K562 (cell line): ENCODE data around the gene SNX27. TPM values are rescaled to one million over a fixed set of nuclear protein-coding genes. Genes with fewer than 3 reads are reported as not detected.
"Not testable (repeated sequence)": the region's sequence is repeated elsewhere in the genome, so short reads cannot be mapped to it uniquely, and the experiment has no call there.

Experiments
- ATAC-seq: fragments of 200-7000 bp; cut with Tn5 transposase; 3 replicates; pipeline ENCODE4 v1.9.1; 2020; ENCODE audit warnings: moderate library complexity
- BruUV-seq: library from RNA; stranded (reverse); fragments of 400-500 nt; replicated peaks from 2 replicates; lab custom pipeline; 2021; lab: Mats Ljungman, UMichigan
- CTCF ChIA-PET: fragments of 300-600 bp; formaldehyde crosslinking; extraction: SDS; loops from one replicate; lab custom pipeline; 2021; ENCODE audit warnings: low intra/inter-chr PET ratio; lab: Yijun Ruan, JAX
- POLR2A ChIA-PET: fragments of 300-600, 350-650 bp; sonication (Branson Sonifier 250); formaldehyde crosslinking; extraction: SDS; loops from one replicate; lab custom pipeline; 2021; ENCODE audit warnings: antibody characterized with exemption, inconsistent platforms; lab: Yijun Ruan, JAX
- DNase-seq, 4 experiments: peaks; one replicate each; pipeline versions ENCODE4 v3.0.0 to v3.0.0-alpha.2; 2011 to 2018; ENCODE audit warnings: low spot score in 3 of 4, mixed read lengths in 3 of 4; ENCODE audit errors: extremely low read depth in 1 of 4
- FAIRE-seq: peaks from 2 replicates; lab custom pipeline; 2011; peaks lifted over from hg19 to GRCh38; lab: Jason Lieb, UNC
- H2AFZ ChIP-seq: 2 replicates; pipeline ENCODE4 v1.6.0; 2011; ENCODE audit warnings: low read depth, low read length, control low read depth, inconsistent platforms
- H3K27ac ChIP-seq: fragments of 200-600 bp; 3 replicates; pipeline ENCODE4 v1.8.0; 2011; ENCODE audit warnings: low read depth, mild to moderate bottlenecking, control low read depth, inconsistent platforms, low read length, moderate library complexity, mixed read lengths; ENCODE audit errors: extremely low read depth
- H3K27me3 ChIP-seq, 2 experiments: fragments of 300-600 bp in 1 of 2; 2 replicates in 1 of 2; 3 replicates in 1 of 2; pipeline versions ENCODE4 v1.6.0 to v1.8.0; 2011; ENCODE audit warnings: inconsistent platforms in 2 of 2, low read length in 2 of 2, mild to moderate bottlenecking in 1 of 2, mixed read lengths in 1 of 2, moderate library complexity in 1 of 2; ENCODE audit not compliant: control insufficient read depth in 2 of 2, insufficient read depth in 2 of 2
- H3K36me3 ChIP-seq: fragments of 300-600 bp; 3 replicates; pipeline ENCODE4 v1.8.0; 2011; ENCODE audit warnings: mild to moderate bottlenecking, low read length, inconsistent platforms; ENCODE audit not compliant: control insufficient read depth, insufficient read depth
- H3K4me1 ChIP-seq, 2 experiments: fragments of 200-600 bp in 1 of 2; replicated peaks in 1 of 2; 2 replicates in 1 of 2; 3 replicates in 1 of 2; pipeline versions ENCODE4 v1.5.1 to v1.8.0; 2011; ENCODE audit warnings: inconsistent platforms in 2 of 2, low read length in 2 of 2, mild to moderate bottlenecking in 1 of 2, mixed read lengths in 1 of 2, moderate library complexity in 1 of 2; ENCODE audit not compliant: control insufficient read depth in 2 of 2, insufficient read depth in 2 of 2
- H3K4me2 ChIP-seq: 2 replicates; pipeline ENCODE4 v1.6.1; 2011; ENCODE audit warnings: low read length, control low read depth, inconsistent platforms, mixed read lengths; ENCODE audit not compliant: insufficient read depth
- H3K4me3 ChIP-seq: fragments of 200-600 bp; sonication (generic), shearing (Covaris generic); 2 replicates; pipeline ENCODE4 v1.5.1; 2016; ENCODE audit warnings: control low read depth, inconsistent platforms
- H3K79me2 ChIP-seq: fragments of 200-600 bp; 3 replicates; pipeline ENCODE4 v1.8.0; 2011; ENCODE audit warnings: low read length, inconsistent platforms; ENCODE audit not compliant: control insufficient read depth, insufficient read depth
- H3K9ac ChIP-seq, 2 experiments: 2 replicates each; pipeline versions ENCODE4 v1.6.0 to v1.6.1; 2011; ENCODE audit warnings: low read depth in 2 of 2, low read length in 2 of 2, control low read depth in 1 of 2, inconsistent platforms in 1 of 2, mild to moderate bottlenecking in 1 of 2, mixed read lengths in 1 of 2; ENCODE audit not compliant: insufficient read depth in 1 of 2
- H3K9me1 ChIP-seq: one replicate; pipeline ENCODE4 v1.6.0; 2011; ENCODE audit warnings: inconsistent platforms, mild to moderate bottlenecking, low read length, moderate library complexity; ENCODE audit not compliant: control insufficient read depth, insufficient read depth
- H3K9me3 ChIP-seq: replicated peaks from 2 replicates; pipeline ENCODE4 v1.5.1; 2011; ENCODE audit warnings: low read depth, low read length, inconsistent platforms; ENCODE audit not compliant: control insufficient read depth, insufficient read depth
- H4K20me1 ChIP-seq: replicated peaks from 2 replicates; pipeline ENCODE4 v1.6.1; 2011; ENCODE audit warnings: low read length, inconsistent platforms, mixed read lengths; ENCODE audit not compliant: control insufficient read depth, insufficient read depth
- CTCF ChIP-seq, 3 experiments: IDR thresholded peaks in 2 of 3; conservative IDR thresholded peaks in 1 of 3; 2 replicates each; pipeline ENCODE4 v1.5.1; 2011 to 2012; ENCODE audit warnings: low read length in 3 of 3, mild to moderate bottlenecking in 3 of 3, control low read depth in 2 of 3, improper control_type of control experiment in 1 of 3, inconsistent platforms in 1 of 3, low read depth in 1 of 3, mixed read lengths in 1 of 3, moderate library complexity in 1 of 3; ENCODE audit not compliant: insufficient read depth in 2 of 3
- KDM1A ChIP-seq, 2 experiments: fragments of 450-650 bp; IDR thresholded peaks; 2 replicates each; pipeline ENCODE4 v1.6.1; 2016; ENCODE audit warnings: mild to moderate bottlenecking in 2 of 2
- RAD21 ChIP-seq, 2 experiments: fragments of 250-450 bp in 1 of 2; fragments of 450-650 bp in 1 of 2; sonication (Bioruptor Pico) in 1 of 2; formaldehyde crosslinking in 1 of 2; IDR thresholded peaks in 1 of 2; conservative IDR thresholded peaks in 1 of 2; 2 replicates each; pipeline versions ENCODE4 v1.4.0 to v1.8.0; 2020 to 2022; ENCODE audit warnings: mild to moderate bottlenecking in 2 of 2, moderate library complexity in 1 of 2
- REST ChIP-seq, 2 experiments: fragments of 450-650 bp; formaldehyde crosslinking in 1 of 2; IDR thresholded peaks; 2 replicates each; pipeline versions ENCODE4 v1.4.0 to v1.6.1; 2014 to 2020; ENCODE audit warnings: mild to moderate bottlenecking in 2 of 2, borderline replicate concordance in 1 of 2, low read depth in 1 of 2
- WGBS: fragments of 100-300 bp; shearing (Covaris generic); methylation state at CpG from one replicate; pipeline ENCODE4 v1.1.6; 2016; ENCODE audit warnings: low coverage, mixed read lengths; ENCODE audit not compliant: insufficient coverage; ENCODE audit errors: missing lambda C conversion rate; 5-methylcytosine and 5-hydroxymethylcytosine counted together
- in situ Hi-C: fragments of 300-500 bp; cut with MboI; formaldehyde crosslinking; loops from 4 replicates; pipeline ENCODE4 v1.15.0; 2018; ENCODE audit warnings: inconsistent platforms, mixed read lengths
- intact Hi-C: fragments of 100-400 bp; cut with micrococcal nuclease; formaldehyde crosslinking; loops from 2 replicates; pipeline ENCODE4 v1.14.2; 2022
- polyA plus RNA-seq, 8 experiments: library from polyadenylated mRNA; depleted of rRNA in 4 of 8; stranded (reverse) in 5 of 8; unstranded in 3 of 8; fragments of >200 nt; fragmentation: Nextera tagmentation in 2 of 8; fragmentation: Illumina TruSeq in 1 of 8; extraction: Ambion mirVana in 2 of 8; extraction: Trizol in 1 of 8; gene quantifications; 2 replicates each; pipeline versions ENCODE4 v1.2.1 to v1.2.3, GENCODE V29; 2011 to 2014; ENCODE audit warnings: inconsistent platforms in 1 of 8, missing spikeins in 1 of 8
- total RNA-seq, 7 experiments: library from RNA; depleted of rRNA in 6 of 7; stranded (reverse); fragments of >200 nt in 6 of 7; fragmentation: Illumina TruSeq in 2 of 7; extraction: Trizol in 2 of 7; gene quantifications; 2 replicates each; pipeline versions ENCODE4 v1.2.1 to v1.2.3, GENCODE V29; 2011 to 2021; ENCODE audit warnings: low replicate concordance in 1 of 7

SNX27 gene
- total and polyA plus RNA-seq, 9 of the 15 experiments (the other 6 are each of a cell fraction or from before 2014, with no cell fraction given), result 4.5 to 18.7 (median 10.1) TPM

GRCh38 chr1:151733995-151734394, 122.1 kb downstream of the SNX27 start:
- ChIA-PET CTCF (interaction anchor here (0.6 to 2.1 kb wide), 5 partner anchors 56 to 1270 kb away, joined by 3 to 8 read pairs (median 4); no protein-coding TSS in a partner anchor), POLR2A (interaction anchor here (0.7 to 2.1 kb wide), 2 partner anchors 29 to 311 kb away, joined by 3 to 7 read pairs; partner anchors contain the start of gene MRPL9)
- not testable (repeated sequence) for H3K4me1 ChIP-seq; H3K4me3 ChIP-seq; H3K9ac ChIP-seq; BruUV-seq; H3K9me1 ChIP-seq; H3K36me3 ChIP-seq; FAIRE-seq; H3K27ac ChIP-seq; H3K4me2 ChIP-seq; H3K79me2 ChIP-seq; DNase-seq; H2AFZ ChIP-seq; H4K20me1 ChIP-seq; TF ChIP-seq REST (CRISPR knock-in tag; IDR thresholded peaks at IDR 0.05; ENCODE audit: low read depth)
- ATAC-seq, result peak; percentile 41; the same call in 1 of the 3 replicates
- in situ Hi-C loops (loop anchor here (10.0 kb wide), 1 partner anchor 289 kb away; no protein-coding TSS in a partner anchor), intact Hi-C loops (loop anchor here (2.0 to 10.0 kb wide), 5 partner anchors 41 to 389 kb away; partner anchors contain the start of gene RFX5)
- Histone ChIP-seq H3K9me3 (peaks cover 13% of the 10 kb centered on the region), H3K27me3 (peaks cover 33 to 43% of the 10 kb centered on the region in 2 experiments)
- TF ChIP-seq KDM1A (IDR thresholded peaks at IDR 0.05) (peak; percentile 84 to 85), REST (IDR thresholded peaks at IDR 0.05; ENCODE audit: borderline replicate concordance) (peak; percentile 42; the same call in 1 of the 2 replicates), RAD21 (CRISPR knock-in tag; conservative IDR thresholded peaks at IDR 0.05 in 1 of 2, IDR thresholded peaks at IDR 0.05 in 1 of 2) (peak in 1 of 2 experiments; percentile 44; a peak in 2 of 4 replicates), CTCF (IDR thresholded peaks at IDR 0.05 in 2 of 3, conservative IDR thresholded peaks at IDR 0.05 in 1 of 3; ENCODE audit: insufficient read depth in 2 of 3, low read depth in 1 of 3, low read length in 3 of 3) (peak in 1 of 3 experiments; percentile 9; a peak in 1 of 6 replicates)
- 2% methylated on average over 9 of the region's 9 CpGs for WGBS
